Stimulated activated CD8-positive, alpha-beta memory T cell treated with anti-CD3 and anti-CD28 coated beads, Interleukin-15, amount 100 ng/mL, for 24 hours (primary cell): ENCODE data around the gene RMND5A.
A peak's percentile ranks its signal among the peaks of the same experiment; 100 is the strongest.
"Not testable (repeated sequence)": the region's sequence is repeated elsewhere in the genome, so short reads cannot be mapped to it uniquely, and the experiment has no call there.

Experiments
- DNase-seq: peaks from one replicate; pipeline ENCODE4 v3.0.0-alpha.2; 2020; ENCODE audit warnings: low read depth

RMND5A gene

GRCh38 chr2:86714579-86715173, 5.4 kb upstream of the RMND5A start:
- DNase-seq: not testable (repeated sequence)

- not testable (repeated sequence) for DNase-seq
Observed at GRCh38 chr2:86719263-86719636, 841 bp upstream of the RMND5A start.

- DNase-seq: peak; percentile 16
Observed at GRCh38 chr2:86720540-86721320, 639 bp downstream of the RMND5A start.

DNA sequence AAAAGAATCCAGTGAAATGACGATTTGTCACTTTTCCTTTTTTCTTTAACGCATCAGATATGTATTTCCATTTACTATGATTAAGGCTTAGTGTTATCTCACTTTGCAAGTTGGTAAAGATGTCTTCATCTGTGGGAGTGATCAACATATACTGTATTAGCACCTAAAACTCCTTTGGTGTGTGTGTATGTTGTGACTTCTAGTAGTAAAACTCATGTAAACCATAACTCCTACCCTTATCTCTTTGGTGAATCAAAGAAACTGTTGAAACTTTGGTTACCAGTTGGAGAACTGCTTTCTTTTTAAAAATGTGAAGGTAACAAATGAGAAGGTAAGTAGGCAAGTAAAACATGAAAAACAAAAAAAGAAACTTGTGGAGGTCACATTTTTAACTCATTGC, 5.6 kb downstream of the RMND5A start:
- DNase-seq: not testable (repeated sequence)

GRCh38 chr2:86732040-86732525, 12.0 kb downstream of the RMND5A start:
- DNase-seq: not testable (repeated sequence)

- not testable (repeated sequence) for DNase-seq
Observed at GRCh38 chr2:86732837-86733236, 12.7 kb downstream of the RMND5A start.

- not testable (repeated sequence) for DNase-seq
Observed at GRCh38 chr2:86733528-86733927, 13.4 kb downstream of the RMND5A start.

- not testable (repeated sequence) for DNase-seq
Observed at GRCh38 chr2:86734896-86735295, 14.8 kb downstream of the RMND5A start.

DNA sequence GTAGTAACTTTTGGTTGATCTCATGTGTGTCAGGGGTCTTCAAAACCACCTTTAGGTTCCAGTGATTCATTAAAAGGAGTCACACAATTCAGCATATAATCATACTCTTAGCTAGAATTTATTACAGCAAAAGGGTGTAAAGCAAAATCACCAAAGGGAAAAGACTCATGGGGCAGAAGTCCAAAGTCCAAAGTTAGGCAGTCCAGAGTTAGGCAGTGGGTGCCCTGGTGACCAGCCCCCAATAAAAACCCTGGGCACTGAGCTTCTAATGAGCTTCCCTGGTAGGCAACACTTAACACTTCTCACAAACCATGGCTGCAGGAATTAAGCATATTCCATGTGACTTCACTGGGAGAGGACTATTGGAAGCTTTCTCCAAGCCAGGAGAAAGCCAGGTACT, 19.4 kb downstream of the RMND5A start:
- DNase-seq: not testable (repeated sequence)

DNA sequence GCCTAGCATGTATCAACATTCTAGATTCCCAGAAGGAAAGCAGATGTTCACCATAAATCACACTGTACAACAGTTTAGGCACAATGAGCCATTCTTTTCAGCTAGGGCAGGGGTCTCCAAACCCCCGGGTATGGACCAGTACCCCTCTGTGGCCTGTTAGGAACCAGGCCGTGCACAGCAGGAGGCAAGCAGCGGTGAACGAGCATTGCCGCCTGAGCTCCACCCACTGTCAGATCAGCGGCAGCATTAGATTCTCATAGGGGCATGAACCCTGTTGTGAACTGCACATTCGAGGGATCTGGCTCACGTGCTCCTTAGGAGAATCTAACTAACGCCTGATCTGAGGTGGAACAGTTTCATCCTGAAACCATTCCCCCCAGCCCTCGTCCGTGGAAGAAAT, 19.8 kb downstream of the RMND5A start:
- DNase-seq: not testable (repeated sequence)

DNA sequence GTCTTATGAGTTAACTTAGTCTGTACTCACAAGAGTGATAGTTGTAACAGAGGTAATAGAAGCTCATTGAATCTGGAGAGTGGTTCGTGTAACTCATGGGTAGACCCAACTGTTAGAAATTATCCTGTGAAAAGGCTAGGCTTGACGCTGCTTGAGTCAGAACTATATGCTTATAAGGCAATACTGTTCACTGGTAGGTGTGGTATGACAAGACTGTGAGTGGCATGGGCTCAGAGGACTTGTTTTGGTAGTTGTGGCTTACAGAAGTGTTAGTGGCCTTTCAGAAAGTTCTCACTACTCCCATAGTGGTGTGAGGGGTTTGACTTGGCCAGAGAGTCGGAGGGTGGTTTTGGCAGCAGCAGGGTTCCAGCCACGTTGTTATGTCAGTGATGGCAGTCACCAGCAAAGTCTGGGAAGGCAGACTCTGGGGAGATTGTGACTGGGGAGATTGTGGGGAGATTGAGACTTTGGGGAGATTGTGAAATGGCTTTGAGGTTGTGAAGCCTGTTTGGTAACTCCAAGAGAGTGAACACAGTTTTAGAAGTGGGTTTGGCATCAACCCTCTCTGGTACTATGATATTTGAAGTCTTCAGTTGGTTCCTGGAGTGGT, 21.9 kb downstream of the RMND5A start:
- not testable (repeated sequence) for DNase-seq

DNA sequence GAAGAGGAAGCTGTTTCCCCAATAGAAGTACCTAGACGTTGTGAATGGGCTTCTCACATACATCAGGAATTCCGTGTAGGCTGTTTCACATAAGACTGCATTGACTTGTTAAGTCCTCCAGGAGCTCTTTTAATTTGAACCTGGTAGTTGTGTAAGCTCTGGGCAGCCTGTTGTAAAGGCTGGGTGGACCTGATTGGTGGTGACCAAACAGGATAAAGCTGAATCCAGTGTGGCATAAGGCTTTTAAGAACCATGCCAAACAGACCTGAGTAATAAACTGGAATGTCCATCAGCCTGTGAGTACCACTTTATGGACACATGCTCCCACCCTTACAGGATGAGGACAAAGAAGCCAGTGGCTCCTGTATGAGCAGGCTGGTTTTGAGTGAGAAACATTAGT, 24.1 kb downstream of the RMND5A start:
- no peak for DNase-seq

DNA sequence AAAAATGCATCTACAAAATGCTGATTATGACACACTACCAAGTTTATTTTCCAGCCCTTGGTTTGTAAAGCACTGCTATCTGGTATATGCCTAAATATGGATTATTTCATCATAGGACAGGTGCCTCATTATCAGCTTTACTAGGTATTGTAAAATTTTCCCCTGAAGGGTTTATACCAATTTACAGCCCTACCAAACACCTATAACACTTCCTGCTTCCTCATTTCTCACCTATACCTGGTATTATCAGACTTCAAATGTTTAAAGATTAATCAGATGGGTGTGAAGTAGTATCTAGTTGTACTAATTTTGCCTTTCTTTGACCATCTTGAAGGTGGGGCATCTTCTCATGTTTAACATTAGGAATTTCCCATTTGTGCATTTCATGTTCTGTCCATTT, 26.8 kb downstream of the RMND5A start:
- DNase-seq: no peak

DNA sequence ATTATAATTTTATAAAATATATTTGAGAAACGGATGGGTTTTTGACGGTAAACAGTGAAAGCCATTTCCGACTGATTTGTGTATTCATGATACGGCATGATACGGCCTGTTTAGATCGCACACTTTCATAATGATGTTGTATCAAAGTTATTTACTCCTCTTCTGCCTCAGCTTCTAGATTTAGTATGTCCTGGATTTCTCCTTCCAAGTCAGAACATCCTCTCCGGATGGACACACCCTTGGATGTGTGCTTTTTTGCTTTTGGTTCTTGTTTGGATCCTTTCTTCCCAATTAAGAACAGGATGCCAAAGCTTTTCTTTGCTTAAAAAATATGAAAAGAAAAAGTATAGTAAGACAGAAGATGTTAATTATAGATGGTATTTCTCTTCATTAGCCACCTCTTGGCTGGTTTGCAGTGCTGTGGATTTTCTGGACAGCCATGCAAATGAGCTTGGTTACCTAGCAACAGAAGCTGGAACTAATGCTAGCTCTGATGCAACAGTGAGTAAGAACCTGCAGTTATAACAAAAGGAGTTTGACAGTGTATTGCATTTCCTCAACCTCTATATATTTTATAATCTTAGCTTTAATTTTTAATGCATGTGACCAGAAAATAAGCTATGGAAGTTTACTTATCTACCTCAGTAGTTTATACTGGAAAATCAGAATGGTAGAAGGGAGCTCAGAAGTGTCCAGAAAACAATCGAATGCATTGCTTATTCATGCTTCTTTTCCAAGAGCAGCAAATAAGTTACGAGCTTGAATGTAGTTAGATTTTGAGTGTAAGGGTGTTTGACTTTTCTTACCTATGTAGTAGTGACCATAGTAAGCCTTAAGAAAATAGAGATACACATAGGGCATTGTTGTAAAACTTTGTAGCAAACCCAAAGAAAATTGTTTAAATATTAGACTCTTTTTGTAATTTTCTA, 27.9 kb downstream of the RMND5A start:
- DNase-seq: no peak

DNA sequence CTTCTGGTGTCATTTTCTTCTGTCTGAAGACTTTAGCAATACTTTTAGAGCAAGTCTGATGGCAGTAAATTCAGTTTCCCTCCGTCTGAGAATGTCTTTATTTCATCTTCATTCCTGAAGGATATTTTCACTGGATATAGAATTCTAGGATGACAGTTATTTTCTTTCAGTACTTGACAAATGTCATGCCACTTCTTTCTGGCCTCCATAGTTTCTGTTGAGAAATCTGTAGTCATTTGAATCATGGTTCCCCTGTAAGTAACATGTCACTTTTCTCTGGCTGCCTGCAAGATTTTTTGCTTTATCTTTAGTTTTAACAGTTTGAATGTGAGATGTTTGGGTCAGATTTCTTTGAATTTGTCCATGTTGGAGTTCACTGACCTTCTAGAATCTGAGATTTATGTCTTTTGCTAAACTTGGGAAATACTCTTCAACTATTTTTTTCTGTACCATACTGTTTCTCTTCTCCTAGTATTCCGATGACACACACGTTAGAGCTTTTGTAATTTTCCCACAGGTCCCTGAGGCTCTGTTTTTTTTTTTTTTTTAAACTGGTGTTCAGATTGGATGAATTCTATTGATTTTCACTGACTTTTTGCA, 30.2 kb downstream of the RMND5A start:
- DNase-seq: no peak

GRCh38 chr2:86751778-86752177, 31.7 kb downstream of the RMND5A start:
- no peak for DNase-seq

- DNase-seq: no peak
Observed at GRCh38 chr2:86752934-86753333, 32.8 kb downstream of the RMND5A start.

DNA sequence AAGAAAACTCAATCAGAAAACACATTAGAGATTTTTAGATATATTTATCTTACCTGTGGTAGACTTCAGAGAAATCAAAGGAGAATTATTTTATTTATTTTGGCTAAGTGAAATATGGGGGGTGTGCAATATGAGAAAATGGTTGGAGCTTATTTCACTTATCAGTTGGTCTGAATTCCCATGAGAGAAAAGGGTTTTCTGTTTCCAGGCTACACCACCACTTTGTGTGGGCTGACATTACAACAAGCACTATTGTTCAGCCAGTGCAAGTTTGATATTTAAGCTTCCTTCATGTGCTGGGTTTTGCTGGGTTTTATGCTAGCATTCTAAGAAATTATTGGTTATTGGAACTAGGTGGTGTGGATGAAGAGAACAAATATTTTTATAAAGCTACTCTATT, 33.5 kb downstream of the RMND5A start:
- no peak for DNase-seq

GRCh38 chr2:86758405-86758804, 38.3 kb downstream of the RMND5A start:
- DNase-seq: no peak

DNA sequence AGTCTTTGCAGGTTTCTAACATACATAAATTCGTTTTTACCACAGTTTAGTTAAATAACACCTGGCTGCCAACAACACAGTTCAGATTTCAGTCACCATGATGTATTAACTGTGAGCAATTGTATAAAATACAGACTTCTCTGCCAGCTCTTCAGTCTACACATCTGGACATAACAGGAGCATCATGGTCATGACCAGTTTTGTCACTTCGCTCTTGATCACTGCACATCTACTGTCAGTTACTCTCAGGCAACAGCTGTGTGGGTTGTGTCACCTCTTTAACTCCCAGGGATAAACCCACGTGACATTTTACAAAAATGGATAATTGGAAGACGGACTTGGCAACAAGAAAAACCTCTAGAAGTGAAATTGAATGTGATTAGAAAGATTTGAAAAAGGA, 40.3 kb downstream of the RMND5A start:
- DNase-seq: no peak

GRCh38 chr2:86764661-86765309, 44.7 kb downstream of the RMND5A start:
- DNase-seq: no peak
